GM19023 (cell line): ENCODE measurements around the gene MPIG6B.
A peak's percentile ranks its signal among the peaks of the same experiment; 100 is the strongest.

Source experiments
- ATAC-seq: cut with Tn5 transposase; IDR thresholded peaks from one replicate; pipeline ENCODE4 v1.9.1; 2021; ENCODE audit warnings: mild to moderate bottlenecking, moderate library complexity; ENCODE audit not compliant: unreplicated experiment

MPIG6B gene

DNA sequence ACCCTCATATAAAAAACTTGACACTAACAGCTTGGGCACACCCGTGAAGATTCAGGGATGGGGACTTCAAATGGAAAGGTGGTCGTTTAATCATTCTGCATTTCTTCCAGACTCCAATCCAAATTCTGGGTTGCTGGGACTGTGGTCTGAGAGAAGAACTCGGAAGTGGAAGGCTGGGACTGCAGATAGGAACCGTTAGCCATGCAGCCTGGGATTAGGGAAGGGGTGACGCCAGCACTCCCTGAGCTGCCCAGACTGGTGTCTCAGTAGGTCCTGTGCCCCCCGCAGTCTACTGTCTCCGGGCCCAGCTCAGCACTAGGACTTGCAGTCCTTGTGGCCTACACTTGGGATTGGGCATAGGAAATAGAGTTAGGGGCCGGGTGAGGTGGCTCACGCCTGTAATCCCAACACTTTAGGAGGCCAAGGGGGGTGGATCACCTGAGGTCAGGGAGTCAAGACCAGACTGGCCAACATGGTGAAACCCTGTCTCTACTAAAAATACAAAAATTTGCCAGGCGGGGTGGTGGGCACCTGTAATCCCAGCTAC is 13.7 kb downstream of the MPIG6B start:
- no peak for ATAC-seq

DNA sequence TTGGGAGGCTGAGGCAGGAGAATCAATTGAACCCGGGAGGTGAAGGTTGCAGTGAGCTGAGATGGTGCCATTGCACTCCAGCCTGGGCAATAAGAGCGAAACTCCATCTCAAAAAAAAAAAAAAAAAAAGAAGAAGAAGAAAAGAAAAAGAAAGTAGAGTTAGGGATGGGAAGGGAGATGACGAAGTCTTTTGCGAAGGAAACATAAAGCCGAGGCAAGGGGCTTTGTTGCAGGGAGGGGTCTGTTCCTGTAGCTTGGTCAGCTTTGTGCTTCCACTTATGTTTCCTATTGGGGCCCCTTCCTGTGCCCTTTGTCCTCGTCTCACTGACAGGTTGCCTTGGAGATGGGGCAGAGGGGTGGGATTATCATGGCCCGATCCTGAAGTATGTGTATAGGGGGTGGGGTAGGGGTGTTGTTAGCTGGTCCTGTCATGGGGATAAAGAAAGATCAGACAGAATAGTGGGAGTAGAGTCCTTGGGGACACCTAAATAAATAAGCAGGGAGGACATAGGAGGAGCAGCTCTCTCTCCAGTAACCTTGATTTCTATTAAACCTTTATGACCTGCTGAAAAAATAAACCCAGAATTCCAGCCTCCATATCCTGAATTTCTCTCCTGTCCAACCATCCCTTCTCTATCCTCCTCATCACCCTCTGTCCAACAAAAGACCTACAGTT is 14.3 kb downstream of the MPIG6B start:
- no peak for ATAC-seq

DNA sequence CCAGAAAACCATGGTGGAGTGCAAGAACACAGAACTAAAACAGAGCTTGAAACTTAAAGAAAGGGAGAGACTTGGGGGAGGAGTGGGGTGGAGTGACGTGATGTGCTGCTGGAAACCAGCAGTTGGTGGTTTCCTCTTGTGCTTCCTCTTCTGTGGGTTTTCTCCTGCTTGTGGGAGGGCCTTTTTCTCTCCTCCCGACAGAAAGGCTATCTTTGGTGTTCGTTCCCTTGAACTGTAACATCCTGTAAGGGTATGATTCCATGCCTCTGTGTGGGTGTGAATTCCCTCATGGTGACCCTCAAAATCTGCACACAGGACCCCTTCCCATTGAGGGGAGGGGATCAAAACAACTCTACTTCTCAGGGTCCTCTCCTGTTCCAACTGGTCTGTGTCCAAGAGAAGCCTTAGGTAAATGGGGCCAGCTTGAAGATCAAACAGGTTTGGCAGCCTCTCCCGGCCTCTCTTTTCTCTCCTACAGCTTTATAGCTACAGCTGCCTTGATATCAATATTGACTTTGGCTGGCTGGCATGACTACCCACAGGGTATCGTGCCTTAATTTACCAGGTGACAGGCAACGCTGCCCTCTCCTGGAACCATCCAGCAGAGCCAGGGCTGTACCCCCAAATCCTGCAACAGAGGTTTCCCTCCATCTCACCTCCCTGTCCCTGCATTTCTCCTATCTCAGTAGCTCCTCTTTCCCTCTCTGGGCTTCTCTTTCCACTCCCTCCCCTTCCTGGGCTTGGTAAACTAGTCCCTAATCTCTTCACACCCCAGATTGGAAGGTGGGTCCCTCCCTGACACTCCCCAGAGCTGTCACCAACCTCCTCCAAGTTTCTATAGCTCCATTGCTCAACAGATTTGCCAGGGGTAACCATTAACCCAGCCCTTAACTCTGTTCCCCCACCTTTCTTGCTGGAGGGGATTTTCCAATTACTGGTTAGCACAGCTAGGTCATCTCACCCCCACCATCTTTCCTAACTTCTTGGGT is 15.1 kb downstream of the MPIG6B start:
- ATAC-seq = no peak

GRCh38 chr6:31739639-31740396 is 16.6 kb downstream of the MPIG6B start, which contains the start of gene MSH5:
TSS of gene MSH5 (plus strand) at chr6:31740005. CDS start at chr6:31740467, 462 bp downstream.
- ATAC-seq = peak; percentile 73

GRCh38 chr6:31740397-31741223 is 17.4 kb downstream of the MPIG6B start:
- no peak for ATAC-seq

GRCh38 chr6:31741815-31742214 is 18.6 kb downstream of the MPIG6B start:
- ATAC-seq = no peak

GRCh38 chr6:31742894-31743293 is 19.7 kb downstream of the MPIG6B start:
- no peak for ATAC-seq

GRCh38 chr6:31744422-31744821 is 21.2 kb downstream of the MPIG6B start:
- ATAC-seq = no peak

DNA sequence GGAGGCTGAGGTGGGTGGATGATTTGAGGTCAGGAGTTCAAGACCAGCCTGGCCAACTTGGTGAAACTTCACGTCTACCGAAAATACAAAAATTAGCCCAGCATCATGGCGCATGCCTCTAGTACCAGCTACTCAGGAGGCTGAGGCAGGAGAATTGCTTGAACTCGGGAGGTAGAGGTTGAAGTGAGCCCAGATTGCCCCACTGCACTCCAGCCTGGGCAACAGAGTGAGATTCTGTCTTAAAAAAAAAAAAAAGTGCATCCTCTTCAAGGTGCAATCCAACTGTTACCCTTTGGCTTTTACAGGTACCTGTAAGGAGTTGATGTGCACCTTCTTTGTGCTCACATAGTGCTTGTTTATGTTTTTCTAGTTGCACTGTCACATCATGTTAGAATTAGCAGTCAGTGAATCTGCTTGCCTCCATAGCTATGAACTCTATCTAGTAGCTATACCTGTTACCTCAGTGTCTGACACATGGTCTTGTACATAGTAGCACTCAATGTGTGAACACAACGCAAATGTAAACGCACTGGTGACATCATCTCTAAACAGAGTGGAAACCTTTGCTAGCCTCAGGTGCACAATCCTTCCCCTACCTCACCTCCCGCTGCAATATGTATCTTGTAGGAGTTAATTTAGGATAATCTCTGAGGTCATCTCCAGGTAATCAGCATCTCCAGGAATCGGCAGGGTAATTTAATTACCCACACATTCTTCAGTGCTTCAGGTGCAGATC is 26.3 kb downstream of the MPIG6B start:
- no peak for ATAC-seq

DNA sequence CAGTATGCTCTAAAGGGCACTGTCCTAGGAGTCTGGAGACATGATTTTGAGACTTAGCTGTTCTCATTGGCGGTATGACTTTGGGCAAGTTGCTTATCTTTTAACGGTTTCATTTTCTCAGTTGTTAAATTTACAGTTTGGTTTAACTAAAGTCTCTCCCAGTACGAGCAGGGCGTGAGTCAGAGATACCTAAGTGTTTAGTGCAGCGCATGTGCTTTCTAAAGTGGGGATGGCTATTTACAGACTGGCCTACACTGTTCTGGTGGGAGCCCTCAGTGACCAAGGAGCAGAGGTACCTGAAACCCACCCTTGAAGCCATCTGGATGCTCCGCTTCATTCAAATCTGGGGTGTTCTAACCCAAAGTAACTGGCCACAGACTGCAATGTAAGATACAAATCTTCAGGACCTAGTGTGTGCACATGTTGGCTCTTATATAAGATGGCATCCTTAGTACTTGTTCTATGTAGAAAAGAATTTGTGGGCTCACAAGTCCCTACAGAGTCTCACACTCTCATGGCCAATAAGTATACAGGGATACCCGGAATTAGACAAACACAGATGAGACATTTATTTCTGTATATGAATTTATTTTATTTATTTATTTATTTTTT is 27.3 kb downstream of the MPIG6B start:
- no peak for ATAC-seq

GRCh38 chr6:31752739-31753319 is 29.7 kb downstream of the MPIG6B start:
- ATAC-seq = no peak

- no peak for ATAC-seq
These were observed 35.1 kb downstream of the MPIG6B start for GRCh38 chr6:31758281-31758680.

DNA sequence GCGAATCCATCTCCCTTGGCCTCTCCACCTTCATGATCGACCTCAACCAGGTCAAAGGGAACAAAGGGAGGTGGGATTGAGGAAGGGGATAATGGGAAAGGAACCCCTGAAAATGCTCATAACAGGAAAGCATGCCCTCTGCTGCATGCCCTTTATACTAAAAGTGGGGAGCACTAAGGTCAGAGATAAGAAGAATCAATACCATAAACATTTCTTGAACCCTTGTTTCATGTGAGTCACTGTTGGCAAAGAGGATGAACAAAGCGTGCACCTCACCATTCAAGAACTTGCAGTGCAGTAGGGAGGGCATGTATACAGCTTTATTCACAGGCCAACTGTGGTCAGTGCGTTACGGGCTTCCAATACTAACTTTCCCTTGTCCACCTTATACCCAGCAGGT is 37.6 kb downstream of the MPIG6B start:
- ATAC-seq = no peak

GRCh38 chr6:31761343-31761742 is 38.2 kb downstream of the MPIG6B start:
- ATAC-seq = no peak

DNA sequence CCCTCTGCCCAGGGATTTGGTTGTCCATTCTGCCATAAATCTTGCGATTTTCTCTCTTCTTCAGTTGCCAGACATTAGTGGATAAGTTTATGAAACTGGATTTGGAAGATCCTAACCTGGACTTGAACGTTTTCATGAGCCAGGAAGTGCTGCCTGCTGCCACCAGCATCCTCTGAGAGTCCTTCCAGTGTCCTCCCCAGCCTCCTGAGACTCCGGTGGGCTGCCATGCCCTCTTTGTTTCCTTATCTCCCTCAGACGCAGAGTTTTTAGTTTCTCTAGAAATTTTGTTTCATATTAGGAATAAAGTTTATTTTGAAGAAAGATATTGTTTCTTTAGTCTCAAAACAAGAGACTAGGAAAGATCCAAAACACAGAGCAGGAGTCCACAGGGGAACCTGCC is 39.2 kb downstream of the MPIG6B start, which contains the start of gene SAPCD1:
TSS of gene SAPCD1 (plus strand) at position 301 of the 400 bp plus-strand sequence. CDS start 399 bp downstream, outside the sequence.
- ATAC-seq = no peak

DNA sequence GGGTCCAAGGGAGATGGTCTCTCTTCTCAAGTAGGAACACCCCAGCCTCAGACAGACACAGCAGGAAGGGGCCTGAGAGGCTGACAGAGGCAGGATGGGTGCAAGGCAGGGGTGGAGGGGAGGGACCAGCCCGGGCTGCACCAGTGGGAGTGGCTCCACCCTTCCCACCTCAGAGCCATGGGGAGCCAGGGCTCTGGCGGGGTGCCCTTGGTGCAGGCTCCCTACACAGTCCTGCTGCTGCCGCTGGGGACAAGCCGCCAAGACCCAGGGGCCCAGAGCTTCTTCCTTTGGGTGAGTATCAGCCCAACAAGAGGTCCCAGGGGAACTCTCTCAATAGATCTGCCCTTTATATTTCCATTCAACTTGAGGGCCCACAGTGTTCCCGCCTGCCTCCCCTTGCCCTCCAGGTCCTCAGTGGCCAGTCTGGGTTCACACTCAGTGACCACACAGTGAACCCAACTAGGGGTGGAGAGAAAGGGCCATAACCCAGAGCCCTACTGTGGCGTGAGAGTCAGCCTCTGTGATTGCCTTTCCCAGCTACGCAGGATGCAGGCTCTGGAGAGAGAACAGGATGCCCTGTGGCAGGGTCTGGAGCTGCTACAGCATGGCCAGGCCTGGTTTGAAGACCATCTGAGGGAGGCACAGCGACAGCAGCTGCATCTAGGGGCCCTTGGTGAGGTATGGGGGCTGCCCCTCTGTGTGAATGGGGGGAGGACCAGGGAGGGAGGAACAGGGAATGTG is 39.9 kb downstream of the MPIG6B start:
- ATAC-seq = no peak

- no peak for ATAC-seq
These were observed 40.4 kb downstream of the MPIG6B start for GRCh38 chr6:31763619-31763940.

- ATAC-seq = no peak
These were observed 41.0 kb downstream of the MPIG6B start for GRCh38 chr6:31764198-31764597.
